ENCODE measurements around the gene PRKAR1A.

The PRKAR1A gene

DNA sequence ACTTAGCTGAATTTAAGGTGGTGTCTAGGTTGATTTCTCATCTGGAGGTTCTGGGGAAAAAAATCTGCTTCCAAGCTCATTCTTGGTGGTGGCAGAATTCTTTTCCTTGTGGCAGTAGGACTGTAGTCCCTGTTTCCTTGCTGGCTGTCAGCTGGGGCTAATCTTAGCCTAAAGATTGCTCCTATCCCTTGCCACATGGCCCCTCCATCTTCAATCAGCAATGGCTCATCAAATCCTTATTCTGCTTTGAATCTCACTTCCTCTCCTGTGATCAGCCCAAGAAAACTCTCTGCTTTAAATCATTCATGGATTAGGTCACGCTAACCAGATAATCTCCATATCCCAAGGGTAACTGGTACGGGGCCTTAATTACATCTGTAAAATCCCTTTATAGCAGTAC, 82.3 kb downstream of the PRKAR1A start:
- no peak overlapping the region for H3K4me3 ChIP-seq (ENCODE audit: low read length)
- no peak for DNase-seq (ENCODE audit: low read depth)
- TF ChIP-seq, protein P1, sequence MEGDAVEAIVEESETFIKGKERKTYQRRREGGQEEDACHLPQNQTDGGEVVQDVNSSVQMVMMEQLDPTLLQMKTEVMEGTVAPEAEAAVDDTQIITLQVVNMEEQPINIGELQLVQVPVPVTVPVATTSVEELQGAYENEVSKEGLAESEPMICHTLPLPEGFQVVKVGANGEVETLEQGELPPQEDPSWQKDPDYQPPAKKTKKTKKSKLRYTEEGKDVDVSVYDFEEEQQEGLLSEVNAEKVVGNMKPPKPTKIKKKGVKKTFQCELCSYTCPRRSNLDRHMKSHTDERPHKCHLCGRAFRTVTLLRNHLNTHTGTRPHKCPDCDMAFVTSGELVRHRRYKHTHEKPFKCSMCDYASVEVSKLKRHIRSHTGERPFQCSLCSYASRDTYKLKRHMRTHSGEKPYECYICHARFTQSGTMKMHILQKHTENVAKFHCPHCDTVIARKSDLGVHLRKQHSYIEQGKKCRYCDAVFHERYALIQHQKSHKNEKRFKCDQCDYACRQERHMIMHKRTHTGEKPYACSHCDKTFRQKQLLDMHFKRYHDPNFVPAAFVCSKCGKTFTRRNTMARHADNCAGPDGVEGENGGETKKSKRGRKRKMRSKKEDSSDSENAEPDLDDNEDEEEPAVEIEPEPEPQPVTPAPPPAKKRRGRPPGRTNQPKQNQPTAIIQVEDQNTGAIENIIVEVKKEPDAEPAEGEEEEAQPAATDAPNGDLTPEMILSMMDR (conservative IDR thresholded peaks at IDR 0.05; ENCODE audit: low read length): no peak

DNA sequence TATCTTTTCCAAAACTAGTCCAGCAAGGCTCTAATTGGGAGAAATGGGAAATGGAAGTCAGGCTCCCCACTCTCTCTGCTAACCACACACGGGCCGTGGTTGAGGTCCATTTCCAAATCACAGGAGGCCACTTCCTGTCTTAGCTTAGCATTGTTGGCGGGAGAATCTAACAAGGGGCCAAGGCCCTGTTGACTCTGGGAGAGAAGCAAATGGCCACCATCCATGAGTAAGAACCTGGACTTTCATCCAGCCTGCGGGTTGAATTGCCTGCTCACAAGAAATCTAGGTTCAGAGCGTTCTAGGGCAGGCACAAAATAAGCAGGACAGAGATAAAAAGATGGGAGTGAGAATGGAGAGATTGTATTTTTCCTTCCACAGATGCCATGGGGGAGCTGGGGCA, 83.3 kb downstream of the PRKAR1A start:
- no peak overlapping the region for H3K4me3 ChIP-seq (ENCODE audit: low read length)
- TF ChIP-seq, protein P1 (conservative IDR thresholded peaks at IDR 0.05; ENCODE audit: low read length): no peak
- DNase-seq (ENCODE audit: low read depth): peak; percentile 67

DNA sequence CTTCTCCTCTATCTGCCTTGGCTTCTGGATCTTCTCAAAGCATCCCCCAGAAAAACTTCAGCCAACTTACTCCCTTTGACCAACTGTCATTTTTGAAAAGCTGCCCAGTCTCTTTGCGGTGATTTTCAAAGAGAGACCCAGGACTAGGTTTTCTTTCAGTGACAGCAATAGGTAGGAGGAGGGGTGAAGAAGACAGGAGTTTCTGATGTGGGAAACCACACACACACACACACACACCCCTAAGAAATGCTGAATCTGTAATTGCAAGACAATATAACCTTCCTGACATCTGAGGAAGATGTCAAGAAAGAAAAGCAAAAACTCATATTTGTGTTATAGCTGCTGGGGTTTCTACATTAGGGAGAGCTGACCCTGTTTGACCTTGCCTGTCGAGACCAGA, 83.8 kb downstream of the PRKAR1A start:
- no peak overlapping the region for H3K4me3 ChIP-seq (ENCODE audit: low read length)
- TF ChIP-seq, protein P1 (conservative IDR thresholded peaks at IDR 0.05; ENCODE audit: low read length): no peak
- no peak for DNase-seq (ENCODE audit: low read depth)

DNA sequence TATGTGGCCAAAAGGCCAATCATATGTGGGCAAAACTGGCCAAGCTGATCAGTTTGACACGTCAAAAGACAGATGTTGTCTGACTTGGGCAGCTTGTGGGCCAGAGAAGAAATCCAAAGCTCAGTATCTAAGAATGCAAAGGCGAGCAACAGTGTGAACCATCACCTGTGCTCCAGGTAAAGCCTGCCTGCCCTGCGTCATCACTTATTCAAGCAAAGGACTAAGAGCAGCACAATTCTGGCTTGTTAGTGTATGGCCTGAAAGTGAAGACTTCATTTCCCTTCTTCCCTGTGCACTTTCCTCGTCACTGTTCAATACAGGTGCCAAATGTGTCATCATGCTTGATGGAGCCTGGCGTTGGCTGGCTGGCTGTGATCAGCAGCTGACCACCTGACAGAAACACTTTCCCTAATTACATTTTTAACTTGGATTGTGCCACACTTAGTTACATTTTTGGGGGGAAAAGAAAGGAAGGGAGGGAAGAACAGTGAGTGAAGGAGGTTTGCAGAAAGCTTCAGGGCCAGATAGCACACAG, 84.2 kb downstream of the PRKAR1A start:
- DNase-seq (ENCODE audit: low read depth): no peak
- TF ChIP-seq, protein P1 (conservative IDR thresholded peaks at IDR 0.05; ENCODE audit: low read length): no peak
- H3K4me3 ChIP-seq (ENCODE audit: low read length): no peak overlapping the region

DNA sequence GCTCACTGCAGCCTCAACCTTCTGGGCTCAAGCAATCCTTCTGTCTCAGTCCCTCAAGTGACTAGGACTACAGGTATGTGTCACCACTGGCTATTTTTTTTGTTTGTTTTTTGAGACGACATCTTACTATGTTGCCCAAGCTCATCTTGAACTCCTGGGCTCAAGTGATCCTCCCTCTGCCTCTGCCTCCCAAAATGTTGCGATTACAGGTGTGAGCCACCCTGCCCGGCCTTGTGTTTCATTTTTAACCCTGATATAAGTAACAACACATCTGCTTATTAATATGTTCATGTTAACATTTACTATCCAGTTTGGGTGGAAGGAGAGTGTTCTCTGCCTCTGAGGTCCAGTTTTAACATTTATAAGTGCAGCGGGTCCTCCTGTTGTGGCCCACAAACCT, 85.8 kb downstream of the PRKAR1A start:
- H3K4me3 ChIP-seq (ENCODE audit: low read length): peak overlapping the region; percentile 77
- TF ChIP-seq, protein P1 (conservative IDR thresholded peaks at IDR 0.05; ENCODE audit: low read length): no peak

DNA sequence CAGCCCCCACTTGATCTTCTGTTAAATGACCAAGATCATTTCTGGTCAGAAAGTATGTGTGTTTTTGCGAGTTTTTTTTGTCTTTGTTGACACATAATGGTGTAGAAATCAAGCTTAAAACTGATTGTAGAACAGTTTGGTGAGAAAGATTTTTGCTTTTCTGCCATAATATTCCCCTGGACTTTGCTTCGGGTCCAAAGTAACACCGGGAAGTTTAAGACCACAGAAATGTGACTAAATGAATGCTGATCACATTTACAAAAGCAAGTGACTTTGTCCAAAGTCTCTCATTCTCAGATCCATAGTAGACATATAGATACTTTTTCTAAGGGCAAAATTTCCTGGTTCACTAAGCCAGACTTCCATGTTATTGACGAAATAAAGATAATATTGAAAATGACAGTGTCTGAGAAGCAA, 86.3 kb downstream of the PRKAR1A start:
- TF ChIP-seq, protein P1 (conservative IDR thresholded peaks at IDR 0.05; ENCODE audit: low read length): no peak
- peak overlapping the region; percentile 77 for H3K4me3 ChIP-seq (ENCODE audit: low read length)
- DNase-seq (ENCODE audit: low read depth): no peak

More for the DNA sequence above, 85.8 kb downstream of the PRKAR1A start:
- DNase-seq (ENCODE audit: low read depth): no peak

DNA sequence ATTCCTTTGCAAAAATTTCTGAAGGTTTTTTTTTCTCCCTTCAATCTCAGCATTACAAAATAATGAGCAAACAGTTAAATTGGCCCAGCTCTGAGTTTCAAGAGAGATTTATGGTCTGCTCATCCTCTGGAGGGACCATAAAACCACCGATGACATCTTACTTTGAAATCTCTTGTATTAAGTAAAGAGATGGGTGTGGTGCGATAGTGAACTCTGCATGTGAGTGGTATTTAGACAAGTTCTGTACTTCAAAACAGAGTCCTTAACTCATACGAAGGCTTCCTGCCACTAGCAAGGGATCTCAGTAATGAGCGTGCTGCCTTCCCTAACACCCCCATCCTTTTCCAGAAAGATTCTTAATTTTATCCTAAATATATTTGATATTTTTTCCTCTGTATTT, 86.9 kb downstream of the PRKAR1A start:
- TF ChIP-seq, protein P1 (conservative IDR thresholded peaks at IDR 0.05; ENCODE audit: low read length): no peak
- H3K4me3 ChIP-seq (ENCODE audit: low read length): peak overlapping the region; percentile 77
- DNase-seq (ENCODE audit: low read depth): peak; percentile 91
